HepG2 (cell line): Measurements from ENCODE around the gene SPC24. TPM values are rescaled to one million over a fixed set of nuclear protein-coding genes. Genes with fewer than 3 reads are reported as not detected.

ENCODE experiments used
- ATAC-seq: fragments of 200-7000 bp; cut with Tn5 transposase; 3 replicates; pipeline ENCODE4 v1.9.1; 2020; ENCODE audit warnings: mild to moderate bottlenecking, moderate library complexity
- BruUV-seq: library from RNA; stranded (reverse); fragments of 400-500 nt; replicated peaks from 2 replicates; lab custom pipeline; 2021; lab: Mats Ljungman, UMichigan
- CTCF ChIA-PET: fragments of 300-600 bp; formaldehyde crosslinking; extraction: SDS; loops from one replicate; lab custom pipeline; 2021; ENCODE audit warnings: low total read pairs, inconsistent platforms, low intra/inter-chr PET ratio; lab: Yijun Ruan, JAX
- POLR2A ChIA-PET: fragments of 350-600 bp; sonication (Branson Sonifier 250); formaldehyde crosslinking; loops from one replicate; lab custom pipeline; 2020; ENCODE audit warnings: antibody characterized with exemption, inconsistent platforms; lab: Yijun Ruan, JAX
- DNase-seq: peaks from one replicate; pipeline ENCODE4 v3.0.0-alpha.2; 2015; ENCODE audit warnings: low spot score
- FAIRE-seq: peaks from 3 replicates; lab custom pipeline; 2011; peaks lifted over from hg19 to GRCh38; lab: Jason Lieb, UNC
- H2AFZ ChIP-seq: one replicate; pipeline ENCODE4 v1.6.1; 2011; ENCODE audit warnings: low read length, inconsistent platforms
- H3K27ac ChIP-seq: fragments of 300-600 bp; 3 replicates; pipeline ENCODE4 v1.8.0; 2011; ENCODE audit warnings: mixed run types, mild to moderate bottlenecking, mixed read lengths, low read length, inconsistent platforms; ENCODE audit not compliant: insufficient read depth; ENCODE audit errors: extremely low read length
- H3K27me3 ChIP-seq, 2 experiments: fragments of 200-600 bp in 1 of 2; 2 replicates in 1 of 2; 3 replicates in 1 of 2; pipeline versions ENCODE4 v1.6.0 to v1.8.0; 2011; ENCODE audit warnings: low read length in 2 of 2, mild to moderate bottlenecking in 2 of 2, moderate library complexity in 2 of 2, inconsistent platforms in 1 of 2; ENCODE audit not compliant: insufficient read depth in 2 of 2, control insufficient read depth in 1 of 2
- H3K36me3 ChIP-seq, 2 experiments: fragments of 200-600 bp in 1 of 2; replicated peaks in 1 of 2; 2 replicates in 1 of 2; 3 replicates in 1 of 2; pipeline versions ENCODE4 v1.5.1 to v1.8.0; 2011; ENCODE audit warnings: low read length in 2 of 2, inconsistent platforms in 1 of 2; ENCODE audit not compliant: insufficient read depth in 2 of 2, control insufficient read depth in 1 of 2
- H3K4me1 ChIP-seq: 2 replicates; pipeline ENCODE4 v1.5.1; 2012; ENCODE audit warnings: low read length, inconsistent platforms; ENCODE audit not compliant: insufficient read depth
- H3K4me2 ChIP-seq: 2 replicates; pipeline ENCODE4 v1.6.0; 2011; ENCODE audit warnings: low read depth, low read length, inconsistent platforms
- H3K4me3 ChIP-seq, 3 experiments: fragments of 200-600 bp in 1 of 3; sonication (generic), shearing (Covaris generic) in 1 of 3; replicated peaks in 1 of 3; 2 replicates each; pipeline ENCODE4 v1.5.1; 2011 to 2016; ENCODE audit warnings: low read length in 3 of 3, inconsistent platforms in 2 of 3, low read depth in 2 of 3, mild to moderate bottlenecking in 2 of 3, control low read depth in 1 of 3, mixed read lengths in 1 of 3; ENCODE audit not compliant: insufficient read depth in 1 of 3
- H3K79me2 ChIP-seq: one replicate; pipeline ENCODE4 v1.6.1; 2011; ENCODE audit warnings: low read length, inconsistent platforms; ENCODE audit not compliant: insufficient read depth
- H3K9ac ChIP-seq: 2 replicates; pipeline ENCODE4 v1.6.0; 2011; ENCODE audit warnings: mild to moderate bottlenecking, low read depth, low read length, inconsistent platforms; ENCODE audit not compliant: insufficient read depth
- H3K9me3 ChIP-seq: 2 replicates; pipeline ENCODE4 v1.5.1; 2012; ENCODE audit warnings: mild to moderate bottlenecking, low read length
- H4K20me1 ChIP-seq: 2 replicates; pipeline ENCODE4 v1.6.0; 2011; ENCODE audit warnings: inconsistent platforms, mild to moderate bottlenecking, low read length, moderate library complexity; ENCODE audit not compliant: insufficient read depth
- FOXA3 ChIP-seq: IDR thresholded peaks from 2 replicates; pipeline ENCODE4 v1.6.1; 2016; ENCODE audit warnings: missing genetic modification reagents, missing compliant biosample characterization
- IKZF1 ChIP-seq: fragments of 450-650 bp; IDR thresholded peaks from 2 replicates; pipeline ENCODE4 v1.7.1; 2016
- NR2C2 ChIP-seq: sonication (generic); formaldehyde crosslinking; IDR thresholded peaks from 2 replicates; pipeline ENCODE4 v1.4.0; 2020; ENCODE audit warnings: missing genetic modification reagents, mild to moderate bottlenecking, moderate library complexity, borderline replicate concordance
- NR2F6 ChIP-seq, 2 experiments: IDR thresholded peaks; 2 replicates each; pipeline ENCODE4 v1.6.1; 2016; ENCODE audit warnings: antibody characterized with exemption in 1 of 2, mild to moderate bottlenecking in 1 of 2
- RARA ChIP-seq: IDR thresholded peaks from 2 replicates; pipeline ENCODE4 v1.6.1; 2016; ENCODE audit warnings: missing genetic modification reagents, missing compliant biosample characterization
- ZNF33A ChIP-seq: sonication (generic); formaldehyde crosslinking; IDR thresholded peaks from 2 replicates; pipeline ENCODE4 v1.5.1; 2020; ENCODE audit warnings: missing genetic modification reagents, mild to moderate bottlenecking, moderate library complexity, borderline replicate concordance
- ZNF34 ChIP-seq: sonication (generic); formaldehyde crosslinking; IDR thresholded peaks from 2 replicates; pipeline ENCODE4 v1.4.0; 2020; ENCODE audit warnings: mild to moderate bottlenecking, missing genetic modification reagents, borderline replicate concordance
- ZNF546 ChIP-seq: sonication (generic); formaldehyde crosslinking; conservative IDR thresholded peaks from 2 replicates; pipeline ENCODE4 v1.8.1; 2023; ENCODE audit warnings: mild to moderate bottlenecking, missing genetic modification reagents
- ZNF556 ChIP-seq: sonication (generic); formaldehyde crosslinking; IDR thresholded peaks from 2 replicates; pipeline ENCODE4 v1.4.0; 2020; ENCODE audit warnings: mild to moderate bottlenecking, missing genetic modification reagents, borderline replicate concordance
- ZNF816 ChIP-seq: sonication (generic); formaldehyde crosslinking; IDR thresholded peaks from 2 replicates; pipeline ENCODE4 v1.8.0; 2022; ENCODE audit warnings: missing genetic modification reagents, mild to moderate bottlenecking, borderline replicate concordance
- WGBS: methylation state at CpG from one replicate; pipeline ENCODE4 v1.1.6; 2017; ENCODE audit warnings: low lambda C conversion rate; 5-methylcytosine and 5-hydroxymethylcytosine counted together
- in situ Hi-C: cut with HindIII; loops from 2 replicates; pipeline ENCODE4 v1.10.0; 2017; ENCODE audit warnings: low pct_unique_long_range_greater_than_20kb; ENCODE audit not compliant: extremely low pct_ligation_motif_present
- intact Hi-C: fragments of 100-400 bp; cut with micrococcal nuclease; formaldehyde crosslinking; loops from one replicate; pipeline ENCODE4 v1.10.0; 2022; ENCODE audit not compliant: unreplicated experiment
- polyA plus RNA-seq, 8 experiments: library from polyadenylated mRNA; depleted of rRNA in 3 of 8; stranded (reverse) in 7 of 8; unstranded in 1 of 8; fragments of >200 nt; fragmentation: Illumina TruSeq in 4 of 8; extraction: Trizol in 4 of 8; gene quantifications; 2 replicates each; pipeline versions ENCODE4 v1.2.1 to v1.2.3, GENCODE V29; 2011 to 2016; ENCODE audit warnings: low read depth in 4 of 8, missing spikeins in 1 of 8, mixed read lengths in 1 of 8; ENCODE audit not compliant: insufficient read depth in 1 of 8
- total RNA-seq, 5 experiments: library from RNA; depleted of rRNA; stranded (reverse); fragments of >200 nt; fragmentation: Illumina TruSeq; extraction: Trizol; gene quantifications; 2 replicates each; pipeline ENCODE4 v1.2.3, GENCODE V29; 2016; ENCODE audit warnings: low read depth in 1 of 5

The SPC24 gene
- total and polyA plus RNA-seq, 2 of the 13 experiments (the other 11 are each of a cell fraction or from before 2014, with no cell fraction given), result 10.0 to 46.2 TPM

GRCh38 chr19:11172576-11172975, 17.0 kb upstream of the SPC24 start:
- no peak for ATAC-seq
- in situ Hi-C loops (no loop called here), intact Hi-C loops (no loop called here)
- Histone ChIP-seq H3K27me3 (no peaks in the 10 kb centered on the region), H3K27ac (no peak overlapping the region), H4K20me1 (no peaks in the 10 kb centered on the region), H3K4me3 (no peak overlapping the region), H3K4me2 (no peak overlapping the region), H3K4me1 (no peaks in the 10 kb centered on the region), H3K9ac (no peak overlapping the region), H3K9me3 (no peaks in the 10 kb centered on the region), H3K36me3 (peaks cover 4 to 21% of the 10 kb centered on the region in 2 experiments; a peak in 3 of 5 replicates), H3K79me2 (no peaks in the 10 kb centered on the region), H2AFZ (no peak overlapping the region)
- no peak for DNase-seq
- ChIA-PET POLR2A (no interaction called here), CTCF (no interaction called here)
- no peak for TF ChIP-seq ZNF556 (CRISPR knock-in tag)
- no peak for TF ChIP-seq IKZF1
- no TSS peak for BruUV-seq
- 98% methylated on average over 6 of the region's 6 CpGs for WGBS
- FAIRE-seq, result no peak

GRCh38 chr19:11171144-11171543, 15.6 kb upstream of the SPC24 start:
- H3K27me3 ChIP-seq, result no peaks in the 10 kb centered on the region
- H3K27ac ChIP-seq, result no peak overlapping the region
- TF ChIP-seq NR2F6 (IDR thresholded peaks at IDR 0.05) (0 out of 2 replicates have a peak, but pooled peaks have one; percentile 10), NR2F6 (CRISPR knock-in tag; IDR thresholded peaks at IDR 0.05) (peak; percentile 49; the same call in 1 of the 2 replicates), ZNF546 (CRISPR knock-in tag) (no peak), NR2C2 (0 out of 2 replicates have a peak, but pooled peaks have one; percentile 25), FOXA3 (CRISPR knock-in tag) (no peak), ZNF33A (no peak), ZNF34 (CRISPR knock-in tag) (no peak), ZNF816 (CRISPR knock-in tag) (no peak), RARA (CRISPR knock-in tag) (peak; percentile 31; the same call in 1 of the 2 replicates)
- no TSS peak for BruUV-seq
- H3K4me2 ChIP-seq, result no peak overlapping the region
- H3K9me3 ChIP-seq, result no peaks in the 10 kb centered on the region
- ATAC-seq (0 out of 3 replicates have a peak, but pooled peaks have one; percentile 28), FAIRE-seq (no peak), DNase-seq (no peak)
- no peak overlapping the region for H3K9ac ChIP-seq
- in situ Hi-C loops, result no loop called here
- no peaks in the 10 kb centered on the region for H4K20me1 ChIP-seq
- ChIA-PET POLR2A (no interaction called here), CTCF (no interaction called here)
- intact Hi-C loops, result no loop called here
- no peaks in the 10 kb centered on the region for H3K79me2 ChIP-seq
- H3K4me1 ChIP-seq, result no peaks in the 10 kb centered on the region
- peaks cover 4 to 20% of the 10 kb centered on the region in 2 experiments; a peak in 3 of 5 replicates for H3K36me3 ChIP-seq
- no peak overlapping the region for H3K4me3 ChIP-seq
- H2AFZ ChIP-seq, result no peak overlapping the region
- WGBS, result 80% methylated on average over 5 of the region's 5 CpGs
